Gastroesophageal sphincter (tissue), 3 donors: ENCODE data around the gene POMZP3.
"Not testable (repeated sequence)": the region's sequence is repeated elsewhere in the genome, so short reads cannot be mapped to it uniquely, and the experiment has no call there.

Source experiments
- POLR2AphosphoS5 ChIP-seq: sonication (generic); formaldehyde crosslinking; IDR thresholded peaks from one replicate; pipeline ENCODE4 v1.6.1; 2017; ENCODE audit warnings: antibody characterized with exemption
- TF ChIP-seq, protein P1 (sequence below), 4 experiments: fragments of 200-600 bp in 2 of 4; fragments of 450-650 bp in 2 of 4; sonication (generic) in 1 of 4; IDR thresholded peaks; one replicate each; pipeline ENCODE4 v1.5.1; 2017 to 2019; ENCODE audit warnings: antibody characterized with exemption in 4 of 4, mild to moderate bottlenecking in 2 of 4, moderate library complexity in 2 of 4

DNA sequence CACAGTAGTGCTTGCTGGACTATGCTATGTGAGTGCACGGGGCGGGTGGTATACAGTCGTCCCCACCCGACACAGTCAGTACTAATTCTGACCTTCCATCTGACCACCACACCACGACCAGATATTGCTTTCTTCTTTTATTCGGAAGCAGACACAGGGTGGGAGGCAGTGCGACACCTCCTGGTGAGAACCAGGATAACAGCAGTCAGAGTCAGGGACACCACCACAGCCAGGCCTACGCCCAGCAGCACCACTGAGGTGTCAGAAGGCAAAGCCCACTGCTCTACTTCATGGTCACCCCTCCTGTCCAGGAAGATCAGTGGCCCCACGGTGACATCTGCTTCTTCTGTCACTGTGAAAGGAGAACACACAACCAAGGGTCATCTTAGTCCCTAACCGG is 17.2 kb downstream of the POMZP3 start:
- not testable (repeated sequence) for TF ChIP-seq POLR2AphosphoS5
- TF ChIP-seq, protein P1, sequence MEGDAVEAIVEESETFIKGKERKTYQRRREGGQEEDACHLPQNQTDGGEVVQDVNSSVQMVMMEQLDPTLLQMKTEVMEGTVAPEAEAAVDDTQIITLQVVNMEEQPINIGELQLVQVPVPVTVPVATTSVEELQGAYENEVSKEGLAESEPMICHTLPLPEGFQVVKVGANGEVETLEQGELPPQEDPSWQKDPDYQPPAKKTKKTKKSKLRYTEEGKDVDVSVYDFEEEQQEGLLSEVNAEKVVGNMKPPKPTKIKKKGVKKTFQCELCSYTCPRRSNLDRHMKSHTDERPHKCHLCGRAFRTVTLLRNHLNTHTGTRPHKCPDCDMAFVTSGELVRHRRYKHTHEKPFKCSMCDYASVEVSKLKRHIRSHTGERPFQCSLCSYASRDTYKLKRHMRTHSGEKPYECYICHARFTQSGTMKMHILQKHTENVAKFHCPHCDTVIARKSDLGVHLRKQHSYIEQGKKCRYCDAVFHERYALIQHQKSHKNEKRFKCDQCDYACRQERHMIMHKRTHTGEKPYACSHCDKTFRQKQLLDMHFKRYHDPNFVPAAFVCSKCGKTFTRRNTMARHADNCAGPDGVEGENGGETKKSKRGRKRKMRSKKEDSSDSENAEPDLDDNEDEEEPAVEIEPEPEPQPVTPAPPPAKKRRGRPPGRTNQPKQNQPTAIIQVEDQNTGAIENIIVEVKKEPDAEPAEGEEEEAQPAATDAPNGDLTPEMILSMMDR (IDR thresholded peaks at IDR 0.05): not testable (repeated sequence)
